Spleen (tissue), 7 donors: ENCODE data around the gene ATP5PF.

Experiments used
- CTCF ChIP-seq, 11 experiments: fragments of 200-600 bp in 7 of 11; fragments of 450-650 bp in 4 of 11; sonication (generic) in 4 of 11; IDR thresholded peaks in 8 of 11; conservative IDR thresholded peaks in 3 of 11; 1 replicate in 7 of 11; 2 replicates in 4 of 11; pipeline versions ENCODE4 v1.4.0 to v1.8.0; 2016 to 2021; ENCODE audit warnings: antibody characterized with exemption in 11 of 11, inconsistent platforms in 4 of 11, mild to moderate bottlenecking in 1 of 11
- POLR2A ChIP-seq, 3 donors: fragments of 450-650 bp; IDR thresholded peaks; one replicate each; pipeline ENCODE4 v1.5.1; 2017; ENCODE audit warnings: antibody characterized with exemption in 3 of 3, mild to moderate bottlenecking in 1 of 3
- POLR2AphosphoS5 ChIP-seq, 3 donors: sonication (generic); formaldehyde crosslinking; IDR thresholded peaks; one replicate each; pipeline ENCODE4 v1.5.1; 2017; ENCODE audit warnings: antibody characterized with exemption in 3 of 3
- donor health status: DM: no; HTN: no; CAD: no; lungs with moderate emphysema.
- donor health status: DM: no; HTN: no; CAD: no.
- donor health status: DM: no; HTN: no; CAD: no.

GRCh38 chr21:25708467-25709065 is 26.1 kb downstream of the ATP5PF start:
- TF ChIP-seq POLR2AphosphoS5 (IDR thresholded peaks at IDR 0.05) (no peak), CTCF (IDR thresholded peaks at IDR 0.05 in 8 of 11, conservative IDR thresholded peaks at IDR 0.05 in 3 of 11) (peak; percentile 32 to 87 (median 65)), POLR2A (IDR thresholded peaks at IDR 0.05) (no peak)
